Measurements from ENCODE around the gene TTYH3.
"Not testable (repeated sequence)": the region's sequence is repeated elsewhere in the genome, so short reads cannot be mapped to it uniquely, and the experiment has no call there.

The TTYH3 gene

DNA sequence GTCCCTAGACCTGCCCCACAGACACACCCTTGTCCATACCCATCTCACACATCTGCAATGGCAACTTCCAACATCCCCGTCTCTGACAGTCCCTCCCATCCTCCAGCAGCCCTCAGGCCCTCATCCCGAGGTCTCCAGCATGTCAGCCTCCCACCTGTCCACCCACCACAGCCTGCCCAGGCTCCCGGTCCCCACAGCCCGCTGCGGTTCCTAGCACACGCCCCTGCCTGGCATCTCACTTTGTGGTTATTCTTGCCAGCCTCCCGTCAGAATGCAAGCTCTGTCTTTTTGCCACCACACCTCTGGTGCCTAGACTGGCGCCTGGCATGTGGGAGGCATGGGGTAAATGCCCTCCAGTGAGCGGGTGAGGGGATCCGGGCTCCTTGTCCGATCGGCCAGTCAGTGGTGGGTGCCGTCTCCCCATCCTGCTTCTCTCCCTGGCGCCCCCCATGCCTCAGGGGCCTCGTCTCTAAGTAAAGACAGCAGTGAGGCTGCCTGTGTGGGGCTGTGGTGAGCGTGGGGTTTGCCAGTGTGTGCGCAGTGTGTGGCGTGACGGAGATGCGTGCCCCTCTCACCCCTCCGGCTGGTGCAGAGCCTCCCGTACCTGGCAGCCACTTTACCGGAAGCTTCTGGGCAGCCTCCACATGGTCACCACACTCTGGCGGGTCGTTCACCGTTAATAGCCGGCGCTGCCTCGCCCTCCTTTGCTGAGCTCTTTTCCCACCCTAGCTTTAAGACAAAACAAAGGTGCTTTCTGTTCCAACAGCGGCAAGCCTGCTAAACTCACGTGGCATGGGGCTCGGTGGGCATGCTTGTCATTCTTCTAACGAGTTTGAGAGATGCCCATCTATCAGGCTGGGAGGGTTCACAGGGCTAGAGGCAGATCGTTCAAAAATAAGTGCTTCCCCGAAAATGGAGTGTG, 28.5 kb upstream of the TTYH3 start:
- DNase-seq = no peak

DNA sequence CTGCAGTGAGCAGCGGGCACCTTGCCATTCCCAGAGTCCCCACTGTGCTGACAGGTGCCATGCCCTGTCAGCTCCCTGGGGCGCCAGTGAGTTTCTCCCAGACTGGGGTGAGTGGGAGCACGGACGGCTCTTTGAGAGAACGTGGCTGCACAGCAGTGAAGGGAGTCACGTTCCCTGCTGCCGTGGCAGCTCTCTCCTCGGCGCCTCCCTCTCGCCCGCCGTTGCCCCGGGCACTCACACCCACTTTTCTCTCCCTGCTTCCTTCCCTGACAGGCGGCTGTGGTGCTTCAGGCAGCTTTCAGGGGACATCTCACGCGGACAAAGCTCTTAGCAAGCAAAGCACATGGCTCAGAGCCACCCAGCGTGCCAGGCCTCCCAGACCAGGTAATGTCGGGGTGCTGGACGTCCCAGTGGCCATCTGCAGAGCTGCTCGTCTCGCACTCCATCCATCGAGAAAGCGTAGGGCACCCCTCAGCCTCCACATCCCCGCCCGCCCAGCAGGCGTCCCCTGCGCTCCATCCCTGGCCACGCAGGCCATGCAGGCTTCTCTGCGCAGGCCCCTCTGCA, 27.1 kb upstream of the TTYH3 start:
- no peak for DNase-seq

DNA sequence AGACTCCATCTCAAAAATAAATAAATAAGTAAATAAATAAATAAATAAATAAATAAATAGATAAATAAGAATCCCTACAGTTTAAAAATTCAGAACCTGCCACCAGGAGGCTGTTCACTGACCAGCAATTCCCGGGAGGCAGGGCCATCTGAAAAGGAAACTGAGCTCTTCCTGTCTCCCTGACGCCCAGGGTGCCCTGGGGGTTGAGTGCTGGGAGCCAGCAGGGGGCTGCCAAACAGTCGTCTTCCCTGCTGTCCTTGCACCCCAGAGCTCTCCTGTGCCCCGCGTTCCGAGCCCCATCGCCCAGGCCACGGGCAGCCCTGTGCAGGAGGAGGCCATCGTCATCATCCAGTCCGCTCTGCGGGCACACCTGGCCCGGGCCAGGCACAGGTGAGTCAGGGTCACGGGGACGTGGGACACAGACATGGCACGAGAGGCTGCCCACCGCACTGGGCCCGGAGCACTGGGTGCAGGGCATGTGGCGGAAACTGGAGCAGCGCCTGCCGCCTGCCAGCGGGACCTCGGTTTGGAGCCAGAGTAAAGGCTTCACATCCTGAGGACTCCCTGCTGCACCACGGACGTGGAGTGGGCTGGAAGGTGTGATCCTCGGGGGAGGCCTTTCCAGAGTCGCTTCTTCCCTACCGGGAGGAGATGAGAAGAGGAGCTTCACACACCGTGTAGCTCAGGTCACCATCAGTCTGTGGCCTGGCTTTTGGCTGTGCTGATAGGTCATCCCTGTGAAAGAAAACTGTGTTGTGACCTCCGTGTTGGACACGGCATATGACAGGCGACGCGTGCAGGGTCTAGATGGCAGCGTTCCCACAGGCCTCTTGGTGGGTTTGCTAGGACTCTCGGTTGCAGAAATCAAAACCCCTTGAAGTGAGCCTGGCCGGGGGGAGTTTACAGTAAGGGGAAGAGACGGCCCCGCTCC, 25.9 kb upstream of the TTYH3 start:
- no peak for DNase-seq

DNA sequence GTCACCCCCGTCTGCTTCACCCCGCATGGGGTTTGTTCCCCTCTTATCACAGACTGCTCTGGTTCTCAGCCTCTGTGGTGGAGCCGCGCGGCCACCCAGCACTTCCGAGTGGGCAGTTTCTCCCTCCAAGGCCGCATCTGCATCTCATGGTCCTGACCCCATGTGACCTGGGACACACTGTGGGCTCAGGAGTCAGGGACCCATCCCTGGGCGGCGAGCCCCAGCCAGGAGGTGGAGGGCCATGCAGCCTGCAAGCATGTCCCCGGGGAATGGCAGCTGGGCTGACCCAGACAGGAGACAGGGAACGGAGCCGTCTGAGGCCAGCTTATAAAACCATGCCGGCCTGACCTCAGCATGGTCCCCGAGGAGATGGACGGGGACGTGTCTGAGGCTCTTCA, 25.2 kb upstream of the TTYH3 start:
- DNase-seq = no peak

DNA sequence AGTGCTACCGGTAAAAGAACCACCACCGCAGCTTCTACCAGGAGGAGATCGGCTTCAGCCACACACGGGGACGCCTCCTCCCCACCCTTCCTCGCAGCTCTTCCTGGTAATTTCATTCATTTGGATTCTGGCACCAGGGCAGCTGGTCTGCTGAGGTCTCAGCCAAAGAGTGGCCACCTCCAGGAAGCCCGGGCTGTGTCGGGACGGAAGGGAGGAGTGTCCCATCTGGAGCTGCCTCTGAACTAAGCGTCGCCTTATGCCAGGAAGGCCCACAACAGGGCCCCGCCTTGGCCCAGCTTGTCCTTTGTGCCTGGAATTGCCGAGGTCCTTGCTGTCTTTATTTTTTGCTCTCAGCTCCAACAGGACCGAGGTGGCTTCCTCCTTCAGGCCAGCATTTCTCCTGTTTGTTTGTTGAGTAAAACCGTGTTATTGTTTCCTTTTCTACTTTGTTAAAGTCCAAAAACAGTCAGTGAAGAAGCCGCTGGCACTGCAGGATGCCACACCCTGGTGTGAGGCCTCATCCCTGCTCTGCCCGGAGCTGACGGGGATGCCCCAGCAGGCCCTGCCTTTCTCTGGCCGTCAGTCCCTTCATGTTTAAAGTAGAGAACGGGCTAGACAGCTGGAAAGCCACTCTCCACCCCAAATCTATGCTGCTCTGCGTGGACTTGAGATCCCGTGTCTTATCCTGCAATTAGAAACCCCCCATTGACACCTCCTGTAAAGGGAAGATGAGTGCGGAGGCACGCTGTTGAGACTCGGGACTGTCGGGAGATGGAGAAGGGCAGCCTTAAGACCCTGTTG, 24.5 kb upstream of the TTYH3 start:
- no peak for DNase-seq

DNA sequence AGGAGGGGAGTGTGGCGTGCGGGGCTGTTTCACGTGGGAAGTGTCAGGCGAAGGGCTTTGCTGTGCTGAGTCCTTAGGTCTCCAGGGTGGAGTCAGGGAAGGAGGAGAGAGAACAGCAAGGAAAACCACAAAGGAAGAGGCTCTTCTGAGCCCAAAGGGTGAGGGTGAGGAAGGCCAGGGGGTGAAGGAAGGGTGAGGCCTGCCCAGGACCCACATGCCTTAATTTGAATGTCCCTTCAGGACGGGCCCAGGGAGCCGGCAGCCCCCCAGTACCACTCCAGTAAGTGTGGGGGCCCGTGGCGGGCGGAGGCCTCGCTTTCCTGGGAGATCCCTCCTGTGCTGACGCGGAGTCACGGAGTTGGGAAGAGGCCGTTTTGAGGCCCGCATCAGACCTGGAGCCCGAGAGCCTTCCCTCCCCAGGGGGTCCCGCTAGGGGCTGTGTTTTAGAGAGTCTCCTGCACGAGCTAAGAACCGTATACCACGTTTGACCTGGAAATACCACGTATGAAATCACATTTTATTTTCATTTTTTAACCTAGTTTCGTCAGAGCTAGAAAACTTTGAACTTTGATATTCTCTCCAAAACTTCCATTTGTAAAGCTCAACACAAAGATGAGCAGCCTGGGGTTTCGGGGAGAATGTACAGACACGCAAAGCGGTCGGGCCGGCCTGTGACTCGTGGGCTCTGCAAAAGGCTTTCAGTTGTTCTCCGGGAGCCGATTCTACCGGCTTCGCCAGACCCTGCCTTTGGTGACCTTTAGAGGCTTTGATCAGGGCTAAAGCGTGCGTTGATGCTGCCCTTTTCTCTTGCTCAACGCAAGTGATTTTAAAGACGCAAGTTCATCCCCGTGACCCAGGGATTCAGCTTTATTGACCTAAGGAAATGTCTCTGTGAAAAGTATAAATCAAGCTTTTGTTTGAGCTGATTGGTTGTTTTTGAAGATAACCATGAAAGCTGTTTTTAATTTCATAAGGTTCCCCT, 23.6 kb upstream of the TTYH3 start:
- DNase-seq = no peak

DNA sequence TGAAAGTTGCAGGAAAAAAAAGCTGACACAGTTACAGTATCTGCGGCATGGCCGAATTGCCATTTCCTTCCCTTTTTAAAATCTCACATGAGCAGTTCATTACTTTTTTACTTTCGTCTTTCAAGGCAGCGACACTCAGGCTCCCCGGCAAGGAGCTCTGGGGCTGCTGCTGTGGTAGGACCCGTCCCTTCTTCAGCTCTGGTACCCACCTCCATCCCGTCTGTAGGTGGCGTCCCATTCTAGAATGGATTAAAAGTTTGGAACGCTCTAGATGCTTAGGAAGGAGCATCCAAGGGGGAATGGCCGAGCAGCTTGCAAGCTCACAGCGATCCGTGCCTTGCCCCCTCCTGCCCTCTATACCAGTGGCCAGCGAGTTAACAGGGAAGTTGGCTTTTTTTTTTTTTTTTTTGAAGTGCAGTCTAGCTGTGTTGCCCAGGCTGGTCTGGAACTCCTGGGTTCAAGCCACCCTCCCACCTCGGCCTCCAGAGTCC, 22.8 kb upstream of the TTYH3 start:
- DNase-seq = no peak

DNA sequence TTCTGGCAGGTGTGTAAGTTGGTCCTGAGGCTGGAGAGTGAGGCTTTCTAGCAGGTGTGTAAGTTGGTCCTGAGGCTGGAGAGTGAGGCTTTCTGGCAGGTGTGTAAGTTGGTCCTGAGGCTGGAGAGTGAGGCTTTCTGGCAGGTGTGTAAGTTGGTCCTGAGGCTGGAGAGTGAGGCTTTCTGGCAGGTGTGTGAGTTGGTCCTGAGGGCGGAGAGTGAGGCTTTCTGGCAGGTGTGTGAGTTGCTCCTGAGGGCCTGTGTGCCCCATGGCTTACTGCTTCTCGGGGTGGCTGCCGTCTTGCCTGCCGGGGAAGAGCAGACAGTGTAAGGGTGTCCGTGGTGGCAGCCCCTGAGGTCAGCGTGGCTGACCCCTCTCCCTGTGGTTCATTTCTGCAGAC, 22.1 kb upstream of the TTYH3 start:
- not testable (repeated sequence) for DNase-seq

DNA sequence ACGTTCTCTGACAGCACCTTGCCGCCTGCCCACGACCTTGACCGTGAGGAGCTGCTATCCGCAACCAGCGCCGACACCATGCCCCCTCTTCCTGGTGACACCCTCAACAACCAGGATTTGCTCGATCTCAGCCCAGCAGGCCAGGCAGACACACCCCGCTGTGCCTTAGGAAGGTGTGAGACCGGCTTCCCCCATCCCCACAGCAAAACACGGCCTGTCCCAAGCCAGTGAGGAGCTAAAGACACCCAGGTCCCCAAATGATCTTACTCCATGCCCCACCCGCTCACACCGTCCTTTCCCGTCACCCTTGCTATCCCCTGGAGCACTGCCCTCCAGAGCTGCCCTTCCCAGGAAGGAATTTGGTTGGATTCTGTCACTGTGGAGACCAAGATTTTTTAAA, 21.3 kb upstream of the TTYH3 start:
- DNase-seq = no peak

DNA sequence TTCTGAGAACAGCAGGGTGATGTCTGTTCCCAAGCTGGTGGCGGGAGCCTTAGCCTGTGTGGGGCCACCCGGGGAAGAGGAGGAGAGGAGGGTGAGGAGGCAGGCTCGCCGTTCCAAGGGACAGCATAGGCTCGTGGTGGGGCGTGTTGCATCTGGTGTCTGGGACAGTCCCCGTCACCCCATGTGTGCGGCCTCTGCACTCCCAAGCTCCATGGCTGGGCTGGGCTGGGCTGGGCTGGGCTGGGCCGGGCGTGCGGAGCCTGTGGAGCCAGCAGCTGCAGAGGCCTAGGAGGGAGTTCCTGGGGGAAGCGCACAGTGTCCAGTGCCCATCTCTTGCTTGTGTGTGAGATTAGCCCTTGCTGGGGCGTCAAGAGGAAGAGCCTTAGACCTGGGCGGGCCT, 20.9 kb upstream of the TTYH3 start:
- DNase-seq = no peak

DNA sequence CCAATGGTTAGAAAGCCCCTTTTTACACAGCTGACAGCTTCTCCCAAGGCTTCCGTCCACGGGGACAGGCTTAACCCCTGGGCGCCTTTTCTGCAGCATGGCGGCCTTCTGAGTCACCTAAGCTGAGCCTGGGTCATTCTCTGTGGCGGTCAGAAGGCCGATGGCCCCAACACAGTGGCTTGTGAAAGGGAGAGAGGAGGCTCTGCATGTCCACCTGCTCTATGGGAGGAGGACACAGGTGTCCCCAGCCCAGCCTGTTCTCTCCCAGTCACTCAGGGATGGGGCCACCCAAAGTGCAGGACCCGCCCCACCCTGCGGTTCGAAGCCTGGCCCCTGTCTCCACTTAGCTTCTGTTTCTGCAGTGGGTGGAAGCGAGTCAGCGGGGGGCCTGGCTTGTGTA, 20.4 kb upstream of the TTYH3 start:
- no peak for DNase-seq

DNA sequence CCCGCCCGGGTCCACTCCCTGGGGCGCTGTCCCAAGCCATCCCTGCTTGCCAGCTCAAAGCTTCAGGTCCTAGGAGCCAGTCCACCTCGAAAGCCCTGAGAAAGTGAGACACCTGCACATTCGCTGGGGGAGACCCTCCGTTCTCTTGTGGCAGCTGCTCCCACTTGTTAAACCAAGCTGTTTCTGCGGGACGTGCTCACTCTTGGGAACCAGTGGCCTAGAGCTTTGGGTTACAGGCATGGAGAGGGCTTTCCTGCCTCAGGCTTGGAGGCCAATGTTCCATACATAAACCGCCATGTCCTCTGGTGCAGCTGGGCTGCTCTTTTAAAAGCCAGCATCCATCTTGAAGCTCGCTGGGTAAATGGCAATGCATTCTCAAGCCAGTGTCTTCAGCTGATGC, 19.9 kb upstream of the TTYH3 start:
- DNase-seq = no peak

DNA sequence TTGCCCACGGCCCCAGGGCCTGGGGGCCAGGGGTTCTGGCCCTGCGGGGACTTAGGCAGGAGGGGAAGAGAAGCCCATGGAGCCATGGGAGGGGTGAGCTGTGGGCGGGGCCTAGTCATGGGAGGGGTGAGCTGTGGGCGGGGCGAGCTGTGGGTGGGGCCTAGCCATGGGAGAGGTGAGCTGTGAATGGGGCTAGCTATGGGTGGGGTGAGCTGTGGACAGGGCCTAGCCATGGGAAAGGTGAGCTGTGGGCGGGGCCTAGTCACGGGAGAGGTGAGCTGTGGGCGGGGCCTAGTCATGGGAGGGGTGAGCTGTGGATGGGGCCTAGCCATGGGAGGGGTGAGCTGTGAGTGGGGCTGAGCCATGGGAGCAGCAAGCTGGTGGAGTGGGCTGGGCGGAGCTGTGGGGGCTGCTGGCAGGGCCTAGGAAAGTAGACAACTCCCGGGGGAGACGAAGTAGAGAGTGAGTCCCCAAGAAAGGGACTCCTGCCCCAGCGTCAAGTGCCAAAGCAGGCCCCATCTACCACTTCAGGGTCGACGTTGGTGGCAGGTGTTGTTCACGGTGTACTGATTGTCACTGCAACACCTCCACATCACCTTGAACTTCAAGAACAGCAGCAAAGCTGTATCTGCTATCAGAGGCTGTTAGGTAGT, 19.2 kb upstream of the TTYH3 start:
- no peak for DNase-seq

DNA sequence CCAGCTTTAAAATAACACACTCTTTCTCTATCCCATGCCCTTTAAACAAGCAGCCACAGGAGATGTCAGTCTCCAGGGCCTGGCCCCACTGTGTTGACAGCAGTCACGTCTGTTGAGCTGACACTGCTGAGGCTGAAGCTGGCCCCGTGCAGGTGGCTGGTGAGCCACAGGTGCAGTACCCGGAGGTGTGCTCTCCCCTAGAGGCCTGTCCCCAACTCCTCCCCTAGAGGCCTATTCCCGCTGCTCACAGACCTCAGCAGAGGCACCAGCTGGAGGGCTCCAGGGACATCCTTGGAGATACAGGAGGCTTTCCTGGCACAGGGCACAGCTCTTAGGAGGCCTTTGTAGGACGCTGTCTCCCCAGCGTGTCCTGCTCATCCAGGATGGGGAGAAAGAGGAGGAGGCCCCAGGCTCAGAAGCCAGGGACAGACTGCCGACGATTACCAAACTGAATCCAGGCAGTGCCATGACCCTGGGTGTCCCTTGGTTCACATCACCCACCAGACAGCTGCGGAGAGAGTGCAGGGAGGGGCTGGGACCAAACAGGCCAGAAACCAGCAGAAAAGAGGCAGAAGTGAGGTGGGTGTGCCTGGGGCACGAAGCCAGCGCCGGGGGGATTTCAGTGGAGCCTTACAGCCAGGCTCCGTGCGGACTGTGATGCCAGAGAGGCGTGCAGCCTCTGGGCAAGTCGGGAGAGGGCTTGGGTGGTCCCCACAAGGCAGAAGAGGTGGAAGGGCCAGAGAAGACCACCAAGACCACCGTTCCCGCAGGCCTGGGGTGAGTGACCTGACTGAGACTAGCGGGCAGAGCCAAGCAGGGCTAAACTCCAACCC, 18.5 kb upstream of the TTYH3 start:
- no peak for DNase-seq

DNA sequence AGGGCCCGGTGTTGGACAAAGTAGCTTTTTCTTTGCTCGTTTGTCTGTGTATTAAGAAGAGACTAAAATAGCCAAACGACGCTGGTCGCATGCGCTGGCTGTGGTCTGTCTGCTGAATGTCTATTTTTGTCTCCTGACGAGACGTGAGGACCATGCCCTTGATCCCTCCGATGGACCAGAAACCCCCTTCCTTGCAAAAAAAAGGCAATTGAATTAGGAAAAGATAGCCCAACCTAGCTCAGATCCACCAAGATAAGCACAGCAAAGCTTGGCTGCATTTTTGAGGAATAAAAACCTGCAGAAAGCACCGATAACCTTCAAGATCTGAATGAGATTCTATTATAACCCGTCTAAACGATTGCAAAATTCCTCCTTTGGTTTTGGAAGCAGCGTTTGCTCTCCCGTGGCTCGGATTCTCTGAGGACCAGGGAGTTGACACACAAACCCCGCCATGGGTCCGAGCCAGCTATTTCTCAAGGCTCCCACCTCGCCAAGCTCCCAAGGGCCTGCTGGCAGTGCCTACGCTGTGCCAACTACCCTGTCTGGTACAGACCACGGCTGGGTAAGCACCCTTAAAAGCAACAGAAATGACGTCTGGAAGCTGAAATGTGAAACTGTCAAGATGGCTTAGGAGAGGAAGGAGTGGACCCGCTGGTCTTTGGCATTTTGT, 17.7 kb upstream of the TTYH3 start:
- DNase-seq = no peak

DNA sequence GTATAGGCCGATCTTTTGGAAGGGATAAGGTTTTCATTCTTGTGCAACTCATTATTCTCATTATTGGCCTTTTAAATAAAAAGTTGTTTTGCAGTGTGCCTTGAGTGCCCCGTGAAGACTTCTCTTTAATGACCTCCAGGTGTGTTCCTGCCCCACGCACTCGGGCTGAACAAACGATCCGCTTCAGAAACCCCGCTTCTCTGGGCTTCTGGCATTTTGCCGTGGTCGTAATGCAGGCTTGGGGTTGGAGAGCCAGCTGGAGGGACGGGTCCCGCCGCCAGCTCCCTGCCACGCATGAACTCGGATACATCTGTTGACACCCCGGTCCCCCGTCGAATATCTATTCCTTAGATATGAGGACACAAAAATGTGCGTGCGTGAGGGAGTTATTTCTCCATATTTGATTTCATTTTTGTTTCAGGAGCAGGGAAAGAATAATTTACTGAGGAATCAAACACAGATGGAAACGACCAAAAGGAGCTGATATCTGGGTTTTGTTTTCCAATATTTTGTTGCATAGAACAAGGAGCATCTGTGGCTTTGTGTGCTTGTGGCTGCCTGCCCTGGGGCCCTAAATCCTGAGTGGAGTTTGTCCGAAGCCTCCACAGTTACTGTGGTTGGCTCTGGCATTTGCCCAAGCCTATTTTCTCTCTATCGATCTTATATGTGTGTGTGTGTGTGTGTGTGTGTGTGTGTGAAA, 17.0 kb upstream of the TTYH3 start:
- DNase-seq = no peak

DNA sequence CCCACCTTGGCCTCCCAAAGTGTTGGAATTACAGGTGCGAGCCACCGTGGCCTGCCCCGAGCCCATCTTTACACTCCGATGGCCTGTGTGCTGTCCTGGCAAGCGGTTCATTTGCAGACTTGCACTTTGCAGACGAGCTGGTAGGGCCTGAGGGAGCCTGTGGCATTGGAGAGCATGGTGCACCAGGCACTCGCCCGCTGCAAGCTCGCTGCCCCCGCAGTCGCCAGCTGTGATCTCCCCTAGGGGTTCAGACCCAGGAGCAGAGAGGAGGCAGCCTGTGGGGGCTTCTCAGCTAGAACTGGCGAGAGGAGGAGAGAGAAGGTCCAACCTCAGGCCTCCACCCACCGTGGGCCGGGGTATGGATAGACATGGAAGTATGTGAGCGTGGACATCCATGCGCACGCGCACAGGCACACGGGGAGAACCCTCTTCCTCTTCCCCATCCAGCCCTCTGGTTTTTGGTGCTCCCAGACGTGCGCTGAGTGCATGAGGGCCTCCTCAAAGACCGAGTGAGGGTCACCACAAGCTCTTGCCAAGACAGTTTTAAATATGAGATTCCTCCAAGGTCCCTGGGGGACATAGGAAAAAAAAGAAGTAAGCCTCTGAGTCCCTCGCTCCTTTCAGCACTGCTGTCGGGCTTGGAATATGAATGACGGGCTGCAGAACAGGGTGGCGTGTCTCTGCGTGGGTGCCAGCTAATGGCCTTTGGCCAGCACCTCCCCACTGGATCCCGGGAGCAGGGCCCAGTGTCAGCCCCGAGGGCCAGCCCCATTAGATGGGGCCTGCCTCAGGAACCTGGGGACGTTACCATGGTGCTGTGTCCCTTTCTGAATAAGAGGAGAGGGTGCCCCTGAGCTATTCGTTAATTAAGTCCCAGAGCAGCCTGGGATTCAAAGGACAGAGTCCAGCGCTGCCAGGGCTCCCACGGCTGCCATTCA, 15.1 kb upstream of the TTYH3 start:
- DNase-seq = no peak
